Ovary (tissue), 3 donors: ENCODE data around the gene RNF41.

Experiments used
- EP300 ChIP-seq: sonication (generic); formaldehyde crosslinking; IDR thresholded peaks from one replicate; pipeline ENCODE4 v1.6.1; 2017; ENCODE audit warnings: antibody characterized with exemption
- POLR2A ChIP-seq: fragments of 450-650 bp; IDR thresholded peaks from one replicate; pipeline ENCODE4 v1.6.1; 2017; ENCODE audit warnings: antibody characterized with exemption, mild to moderate bottlenecking, moderate library complexity
- TF ChIP-seq, protein P1 (sequence below), 3 donors: fragments of 450-650 bp in 2 of 3; fragments of 200-600 bp in 1 of 3; IDR thresholded peaks; one replicate each; pipeline versions ENCODE4 v1.5.1 to v1.8.0; 2016 to 2022; ENCODE audit warnings: antibody characterized with exemption in 3 of 3, mild to moderate bottlenecking in 1 of 3
- donor health status: DM: no; HTN: no; CAD: no.

GRCh38 chr12:56260380-56260779 lies 38.7 kb upstream of the RNF41 start:
- TF ChIP-seq, protein P1, sequence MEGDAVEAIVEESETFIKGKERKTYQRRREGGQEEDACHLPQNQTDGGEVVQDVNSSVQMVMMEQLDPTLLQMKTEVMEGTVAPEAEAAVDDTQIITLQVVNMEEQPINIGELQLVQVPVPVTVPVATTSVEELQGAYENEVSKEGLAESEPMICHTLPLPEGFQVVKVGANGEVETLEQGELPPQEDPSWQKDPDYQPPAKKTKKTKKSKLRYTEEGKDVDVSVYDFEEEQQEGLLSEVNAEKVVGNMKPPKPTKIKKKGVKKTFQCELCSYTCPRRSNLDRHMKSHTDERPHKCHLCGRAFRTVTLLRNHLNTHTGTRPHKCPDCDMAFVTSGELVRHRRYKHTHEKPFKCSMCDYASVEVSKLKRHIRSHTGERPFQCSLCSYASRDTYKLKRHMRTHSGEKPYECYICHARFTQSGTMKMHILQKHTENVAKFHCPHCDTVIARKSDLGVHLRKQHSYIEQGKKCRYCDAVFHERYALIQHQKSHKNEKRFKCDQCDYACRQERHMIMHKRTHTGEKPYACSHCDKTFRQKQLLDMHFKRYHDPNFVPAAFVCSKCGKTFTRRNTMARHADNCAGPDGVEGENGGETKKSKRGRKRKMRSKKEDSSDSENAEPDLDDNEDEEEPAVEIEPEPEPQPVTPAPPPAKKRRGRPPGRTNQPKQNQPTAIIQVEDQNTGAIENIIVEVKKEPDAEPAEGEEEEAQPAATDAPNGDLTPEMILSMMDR (IDR thresholded peaks at IDR 0.05) = no peak
- no peak for TF ChIP-seq EP300
- no peak for TF ChIP-seq POLR2A
